ENCODE data around the gene ADAM23. TPM values are rescaled to one million over a fixed set of nuclear protein-coding genes. Genes with fewer than 3 reads are reported as not detected.

The ADAM23 gene
- total RNA-seq, 2 experiments from 2014 or later = not detected

- no peak overlapping the region for H3K27ac Mint-ChIP-seq
- no peak overlapping the region for H3K4me3 Mint-ChIP-seq
- H3K36me3 Mint-ChIP-seq (ENCODE audit: low read depth) = no peaks in the 10 kb centered on the region
- no peak for ATAC-seq
- POLR2A ChIA-PET = no interaction called here
- H3K9me3 Mint-ChIP-seq (ENCODE audit: insufficient read depth) = no peaks in the 10 kb centered on the region
- H3K27me3 Mint-ChIP-seq (ENCODE audit: low read depth) = peaks cover 6% of the 10 kb centered on the region
- no peaks in the 10 kb centered on the region for H3K4me1 Mint-ChIP-seq (ENCODE audit: low read depth)
- CTCF ChIA-PET = no interaction called here
- no peak for DNase-seq
Measured at GRCh38 chr2:206521115-206521514, 77.8 kb downstream of the ADAM23 start.

DNA sequence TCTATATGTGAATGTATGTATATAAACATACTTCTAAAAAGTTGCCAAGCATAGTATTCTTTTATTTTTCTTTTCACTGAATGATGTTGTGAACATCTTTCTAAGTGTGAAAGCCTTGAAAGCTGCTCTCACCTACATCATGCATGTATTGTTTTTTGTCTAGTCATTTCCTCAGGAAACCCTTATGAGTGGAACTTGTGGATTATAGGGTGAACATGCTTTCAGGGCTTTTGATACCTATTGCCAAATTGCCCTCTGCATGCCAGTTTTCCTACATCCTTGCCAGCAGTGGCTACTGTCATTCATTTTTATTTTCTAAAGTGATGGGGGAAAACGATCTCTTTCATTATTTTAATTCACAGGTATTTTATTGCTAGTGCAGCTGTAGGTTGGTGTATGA, 78.3 kb downstream of the ADAM23 start:
- DNase-seq (no peak), ATAC-seq (no peak)
- Mint-ChIP-seq H3K36me3 (ENCODE audit: low read depth) (no peaks in the 10 kb centered on the region), H3K4me3 (no peak overlapping the region), H3K27ac (no peak overlapping the region), H3K9me3 (ENCODE audit: insufficient read depth) (no peaks in the 10 kb centered on the region), H3K4me1 (ENCODE audit: low read depth) (no peaks in the 10 kb centered on the region), H3K27me3 (ENCODE audit: low read depth) (peaks cover 6% of the 10 kb centered on the region)
- ChIA-PET CTCF (no interaction called here), POLR2A (no interaction called here)

- ChIA-PET CTCF (interaction anchor here (2.1 kb wide), 1 partner anchor 32 kb away, joined by 4 read pairs; no protein-coding TSS in a partner anchor), POLR2A (no interaction called here)
- Mint-ChIP-seq H3K4me1 (ENCODE audit: low read depth) (peaks cover 10% of the 10 kb centered on the region), H3K4me3 (no peak overlapping the region), H3K27ac (no peak overlapping the region), H3K36me3 (ENCODE audit: low read depth) (no peaks in the 10 kb centered on the region), H3K27me3 (ENCODE audit: low read depth) (peaks cover 19% of the 10 kb centered on the region), H3K9me3 (ENCODE audit: insufficient read depth) (no peaks in the 10 kb centered on the region)
- DNase-seq (no peak), ATAC-seq (no peak)
Measured at GRCh38 chr2:206526416-206526815, 83.1 kb downstream of the ADAM23 start.

DNA sequence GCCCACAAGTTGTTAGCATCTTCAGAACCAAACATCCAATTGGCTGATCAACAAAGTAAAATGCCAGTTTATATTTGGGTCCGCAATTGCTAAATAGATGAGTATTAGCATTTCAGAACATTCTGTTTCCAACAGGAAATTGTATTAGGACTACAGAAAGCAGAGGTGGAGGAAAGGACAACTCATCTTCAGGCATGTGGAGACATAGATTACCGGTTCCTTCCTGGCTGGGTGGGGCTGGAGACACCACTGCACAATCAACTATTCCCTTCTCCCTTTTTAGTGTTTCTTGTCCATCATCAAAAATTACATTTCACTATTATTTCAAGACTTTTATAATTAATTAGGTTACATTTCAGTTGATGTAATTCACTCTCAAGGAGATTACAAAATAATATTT, 83.8 kb downstream of the ADAM23 start:
- no peaks in the 10 kb centered on the region for H3K9me3 Mint-ChIP-seq (ENCODE audit: insufficient read depth)
- ATAC-seq = no peak
- peaks cover 11% of the 10 kb centered on the region for H3K4me1 Mint-ChIP-seq (ENCODE audit: low read depth)
- no peak overlapping the region for H3K27ac Mint-ChIP-seq
- H3K36me3 Mint-ChIP-seq (ENCODE audit: low read depth) = no peaks in the 10 kb centered on the region
- DNase-seq = no peak
- POLR2A ChIA-PET = no interaction called here
- H3K4me3 Mint-ChIP-seq = no peak overlapping the region
- H3K27me3 Mint-ChIP-seq (ENCODE audit: low read depth) = peaks cover 20% of the 10 kb centered on the region
- CTCF ChIA-PET = no interaction called here

DNA sequence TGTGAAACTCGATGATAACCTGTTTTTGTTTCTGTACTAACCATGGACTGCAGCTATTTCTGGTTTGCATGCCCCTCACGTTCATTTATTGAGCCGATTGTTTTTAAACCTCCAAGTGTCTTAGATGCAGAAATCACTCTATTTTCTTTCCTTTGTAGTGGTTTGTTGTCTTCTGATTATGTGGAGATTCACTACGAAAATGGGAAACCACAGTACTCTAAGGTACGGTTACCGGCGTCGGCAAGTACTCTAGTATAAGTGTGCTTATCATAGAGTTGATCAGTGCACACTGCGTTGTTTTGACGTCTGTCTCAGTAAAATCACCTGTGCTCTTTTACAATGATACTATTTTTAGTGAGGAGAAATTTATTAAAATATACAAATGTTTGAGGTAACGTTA, 87.4 kb downstream of the ADAM23 start:
- ChIA-PET CTCF (no interaction called here), POLR2A (no interaction called here)
- DNase-seq (peak; percentile 27), ATAC-seq (peak; percentile 67)
- H3K27ac Mint-ChIP-seq = no peak overlapping the region
- H3K27me3 Mint-ChIP-seq (ENCODE audit: low read depth) = peaks cover 20% of the 10 kb centered on the region
- H3K4me1 Mint-ChIP-seq (ENCODE audit: low read depth) = peaks cover 11% of the 10 kb centered on the region
- H3K9me3 Mint-ChIP-seq (ENCODE audit: insufficient read depth) = no peaks in the 10 kb centered on the region
- no peaks in the 10 kb centered on the region for H3K36me3 Mint-ChIP-seq (ENCODE audit: low read depth)
- H3K4me3 Mint-ChIP-seq = peak overlapping the region; percentile 49

DNA sequence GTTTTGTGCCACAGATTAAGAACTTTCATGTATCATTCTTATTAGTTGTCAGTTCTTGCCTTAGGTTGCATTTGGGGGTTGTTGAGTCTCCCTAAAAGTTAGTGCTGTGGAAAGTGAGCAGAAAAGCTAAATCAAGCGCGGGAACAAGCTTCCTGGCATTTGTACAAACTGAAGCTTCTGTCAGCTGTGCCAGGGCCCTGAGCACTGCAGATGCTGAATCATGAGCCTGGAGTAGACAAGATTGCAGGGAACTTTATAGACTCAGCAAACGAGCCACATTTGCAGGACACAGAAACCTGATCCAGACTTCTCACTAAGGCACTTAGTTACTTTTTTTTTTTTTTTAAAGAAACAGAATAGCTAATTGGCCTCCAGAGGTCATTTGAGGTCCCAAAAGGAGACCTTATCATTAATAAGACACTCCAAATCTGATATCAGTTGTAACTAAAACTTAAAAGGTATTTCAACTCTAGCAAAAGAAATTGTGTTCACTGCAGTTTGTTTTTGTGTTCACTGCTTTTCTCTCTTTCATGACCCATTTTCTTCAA, 88.7 kb downstream of the ADAM23 start:
- POLR2A ChIA-PET = no interaction called here
- DNase-seq = no peak
- Mint-ChIP-seq H3K27ac (no peak overlapping the region), H3K36me3 (ENCODE audit: low read depth) (no peaks in the 10 kb centered on the region), H3K9me3 (ENCODE audit: insufficient read depth) (no peaks in the 10 kb centered on the region), H3K27me3 (ENCODE audit: low read depth) (peaks cover 22% of the 10 kb centered on the region), H3K4me1 (ENCODE audit: low read depth) (peaks cover 11% of the 10 kb centered on the region), H3K4me3 (no peak overlapping the region)
- ATAC-seq = no peak
- CTCF ChIA-PET = interaction anchor here (0.7 kb wide), 1 partner anchor 266 kb away, joined by 3 read pairs; no protein-coding TSS in a partner anchor

GRCh38 chr2:206533977-206534376, 90.6 kb downstream of the ADAM23 start:
- H3K36me3 Mint-ChIP-seq (ENCODE audit: low read depth) = no peaks in the 10 kb centered on the region
- ChIA-PET POLR2A (no interaction called here), CTCF (no interaction called here)
- H3K27ac Mint-ChIP-seq = no peak overlapping the region
- peaks cover 11% of the 10 kb centered on the region for H3K4me1 Mint-ChIP-seq (ENCODE audit: low read depth)
- H3K4me3 Mint-ChIP-seq = no peak overlapping the region
- DNase-seq = no peak
- ATAC-seq = no peak
- peaks cover 10% of the 10 kb centered on the region for H3K27me3 Mint-ChIP-seq (ENCODE audit: low read depth)
- no peaks in the 10 kb centered on the region for H3K9me3 Mint-ChIP-seq (ENCODE audit: insufficient read depth)

DNA sequence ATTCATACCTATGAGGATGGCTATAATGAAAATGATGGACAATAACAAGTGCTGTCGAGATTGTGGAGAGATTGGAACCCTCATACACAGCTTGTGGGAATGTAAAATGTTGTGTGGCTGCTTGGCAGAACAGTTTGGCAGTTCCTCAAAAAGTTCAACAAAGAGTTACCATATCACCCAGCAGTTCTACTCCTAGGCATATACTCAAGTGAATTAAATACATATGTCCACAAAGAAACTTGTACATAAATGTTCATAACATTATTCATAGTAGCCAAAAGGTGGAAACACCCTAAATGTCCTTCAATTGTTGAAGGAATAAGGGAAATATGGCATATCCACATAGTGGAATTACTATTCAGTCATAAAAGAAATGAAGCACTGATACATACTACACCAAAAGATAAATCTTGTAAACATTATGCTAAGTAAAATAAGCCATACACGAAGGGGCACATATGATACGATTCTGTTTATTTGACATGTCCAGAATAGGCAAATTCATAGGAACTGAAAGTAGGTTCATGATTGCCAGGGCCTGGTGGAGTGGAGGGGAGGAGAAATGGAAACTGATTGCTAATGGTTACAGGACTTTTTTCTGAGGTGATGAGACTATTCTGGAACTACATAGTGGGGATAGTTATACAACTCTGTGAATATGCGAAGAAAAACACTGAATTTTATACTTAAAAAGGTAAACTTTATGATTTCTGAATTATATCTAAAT, 92.1 kb downstream of the ADAM23 start:
- no peaks in the 10 kb centered on the region for H3K36me3 Mint-ChIP-seq (ENCODE audit: low read depth)
- ATAC-seq (no peak), DNase-seq (no peak)
- peaks cover 10% of the 10 kb centered on the region for H3K27me3 Mint-ChIP-seq (ENCODE audit: low read depth)
- POLR2A ChIA-PET = no interaction called here
- CTCF ChIA-PET = no interaction called here
- peaks cover 9% of the 10 kb centered on the region for H3K4me1 Mint-ChIP-seq (ENCODE audit: low read depth)
- H3K9me3 Mint-ChIP-seq (ENCODE audit: insufficient read depth) = no peaks in the 10 kb centered on the region
- H3K27ac Mint-ChIP-seq = no peak overlapping the region
- no peak overlapping the region for H3K4me3 Mint-ChIP-seq

DNA sequence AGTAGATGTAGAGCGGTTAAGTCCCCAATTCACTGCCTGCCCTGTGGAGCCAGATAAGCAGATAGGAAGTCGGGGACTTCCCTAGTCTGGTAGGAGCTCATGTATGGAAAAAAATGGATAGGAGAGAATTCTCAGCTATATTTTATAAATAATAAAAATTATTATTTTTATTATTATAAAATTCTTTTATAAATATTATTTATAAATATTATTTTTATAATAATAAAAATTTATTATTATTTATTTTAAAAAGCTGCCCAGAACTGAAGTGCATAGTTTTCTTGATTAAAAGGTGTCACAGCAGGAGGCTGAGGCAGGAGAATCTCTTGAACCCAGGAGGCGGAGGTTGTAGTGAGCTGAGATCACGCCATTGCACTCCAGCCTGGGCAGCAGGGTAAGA, 97.4 kb downstream of the ADAM23 start:
- Mint-ChIP-seq H3K9me3 (ENCODE audit: insufficient read depth) (no peaks in the 10 kb centered on the region), H3K4me1 (ENCODE audit: low read depth) (peaks cover 3% of the 10 kb centered on the region), H3K27me3 (ENCODE audit: low read depth) (peaks cover 4% of the 10 kb centered on the region), H3K36me3 (ENCODE audit: low read depth) (no peaks in the 10 kb centered on the region), H3K27ac (no peak overlapping the region), H3K4me3 (no peak overlapping the region)
- ChIA-PET CTCF (interaction anchor here (1.1 kb wide), 1 partner anchor 153 kb away, joined by 3 read pairs; no protein-coding TSS in a partner anchor), POLR2A (no interaction called here)
- ATAC-seq = no peak
- no peak for DNase-seq

DNA sequence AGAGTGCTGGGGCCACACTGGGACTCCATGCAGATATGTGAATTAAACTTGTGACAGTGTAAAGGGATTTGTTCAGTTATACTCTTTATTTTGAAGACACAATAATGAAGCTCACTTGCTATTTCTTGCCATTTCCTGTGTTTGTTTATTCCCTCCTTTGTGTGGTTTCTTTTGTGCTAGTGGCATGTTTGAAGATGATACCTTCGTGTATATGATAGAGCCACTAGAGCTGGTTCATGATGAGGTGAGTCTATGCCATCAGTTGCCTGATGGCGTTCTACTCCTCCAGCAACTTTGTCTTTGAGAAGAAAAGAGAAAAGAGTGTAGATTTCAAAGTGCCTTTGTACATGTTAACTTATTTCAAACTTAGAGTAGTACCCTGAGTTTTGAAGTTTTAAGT, 99.7 kb downstream of the ADAM23 start:
- no peak overlapping the region for H3K27ac Mint-ChIP-seq
- POLR2A ChIA-PET = no interaction called here

DNA sequence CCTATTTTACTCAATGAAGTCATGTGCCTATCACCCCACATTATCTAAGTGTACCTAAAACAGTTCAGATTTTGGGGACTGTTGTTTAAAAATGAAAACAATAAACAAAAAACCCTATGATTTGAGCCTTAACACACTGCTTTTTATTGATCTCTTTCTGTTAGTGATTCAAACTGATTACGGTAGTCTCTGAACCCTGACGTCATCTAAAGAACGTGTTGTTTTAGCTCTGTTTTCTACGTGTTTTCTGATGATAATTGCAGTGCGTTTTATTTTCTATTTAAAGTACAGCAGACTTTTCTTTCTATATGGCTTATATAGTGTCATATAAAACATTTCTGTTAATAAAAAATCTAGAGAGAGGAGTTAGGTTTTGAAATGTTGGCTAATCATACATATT, 105.1 kb downstream of the ADAM23 start:
- ATAC-seq (no peak), DNase-seq (no peak)
- peaks cover 2% of the 10 kb centered on the region for H3K27me3 Mint-ChIP-seq (ENCODE audit: low read depth)
- no peak overlapping the region for H3K27ac Mint-ChIP-seq
- no peaks in the 10 kb centered on the region for H3K4me1 Mint-ChIP-seq (ENCODE audit: low read depth)
- H3K4me3 Mint-ChIP-seq = no peak overlapping the region
- H3K9me3 Mint-ChIP-seq (ENCODE audit: insufficient read depth) = no peaks in the 10 kb centered on the region
- ChIA-PET CTCF (interaction anchor here (0.9 to 1.5 kb wide), 2 partner anchors 9 to 10 kb away, joined by 3 to 5 read pairs; no protein-coding TSS in a partner anchor), POLR2A (no interaction called here)
- no peaks in the 10 kb centered on the region for H3K36me3 Mint-ChIP-seq (ENCODE audit: low read depth)

More for the DNA sequence above, 99.7 kb downstream of the ADAM23 start:
- H3K27me3 Mint-ChIP-seq (ENCODE audit: low read depth) = peaks cover 2% of the 10 kb centered on the region
- no peaks in the 10 kb centered on the region for H3K9me3 Mint-ChIP-seq (ENCODE audit: insufficient read depth)
- CTCF ChIA-PET = interaction anchor here (0.9 kb wide), 1 partner anchor 14 kb away, joined by 3 read pairs; no protein-coding TSS in a partner anchor
- H3K4me1 Mint-ChIP-seq (ENCODE audit: low read depth) = peaks cover 3% of the 10 kb centered on the region
- DNase-seq (no peak), ATAC-seq (no peak)
- H3K4me3 Mint-ChIP-seq = no peak overlapping the region
- H3K36me3 Mint-ChIP-seq (ENCODE audit: low read depth) = no peaks in the 10 kb centered on the region

- Mint-ChIP-seq H3K27me3 (ENCODE audit: low read depth) (peaks cover 15% of the 10 kb centered on the region), H3K36me3 (ENCODE audit: low read depth) (no peaks in the 10 kb centered on the region), H3K9me3 (ENCODE audit: insufficient read depth) (no peaks in the 10 kb centered on the region), H3K27ac (no peak overlapping the region), H3K4me3 (no peak overlapping the region), H3K4me1 (ENCODE audit: low read depth) (peaks cover 8% of the 10 kb centered on the region)
- DNase-seq (no peak), ATAC-seq (no peak)
- ChIA-PET CTCF (interaction anchor here (1.1 to 1.2 kb wide), 2 partner anchors 31 to 210 kb away, joined by 3 read pairs; partner anchors contain the start of genes FASTKD2 and MDH1B), POLR2A (no interaction called here)
Measured at GRCh38 chr2:206555721-206556120, 112.4 kb downstream of the ADAM23 start.

Data from activated CD8-positive, alpha-beta T cell treated with anti-CD3 and anti-CD28 coated beads, Interleukin-2, amount 10 ng/mL, durations not matched to agents 7 days and 5 days (primary cell).